Endothelial cell (in vitro differentiated cells): ENCODE data around the gene RBCK1. TPM values are rescaled to one million over a fixed set of nuclear protein-coding genes. Genes with fewer than 3 reads are reported as not detected.

Experiments
- DNase-seq: peaks from one replicate; pipeline ENCODE4 v3.0.0; 2021; ENCODE audit warnings: low spot score
- H3K27ac Mint-ChIP-seq: one replicate; pipeline ENCODE4 v1.8.0; 2021; ENCODE audit warnings: mixed read lengths, inconsistent platforms; ENCODE audit not compliant: unreplicated experiment
- H3K27me3 Mint-ChIP-seq: one replicate; pipeline ENCODE4 v1.8.0; 2021; ENCODE audit warnings: mild to moderate bottlenecking, moderate library complexity, mixed read lengths, inconsistent platforms; ENCODE audit not compliant: unreplicated experiment
- H3K36me3 Mint-ChIP-seq: one replicate; pipeline ENCODE4 v1.8.0; 2021; ENCODE audit warnings: mild to moderate bottlenecking, low read depth, mixed read lengths, inconsistent platforms; ENCODE audit not compliant: unreplicated experiment
- H3K4me1 Mint-ChIP-seq: one replicate; pipeline ENCODE4 v1.8.0; 2021; ENCODE audit warnings: mild to moderate bottlenecking, mixed read lengths, inconsistent platforms; ENCODE audit not compliant: unreplicated experiment
- H3K4me3 Mint-ChIP-seq: one replicate; pipeline ENCODE4 v1.8.0; 2021; ENCODE audit warnings: mild to moderate bottlenecking, mixed read lengths, inconsistent platforms; ENCODE audit not compliant: unreplicated experiment
- H3K9me3 Mint-ChIP-seq: one replicate; pipeline ENCODE4 v1.8.0; 2021; ENCODE audit warnings: mixed read lengths, inconsistent platforms; ENCODE audit not compliant: unreplicated experiment
- CTCF ChIP-seq: fragments of 200-600 bp; sonication (generic); IDR thresholded peaks from one replicate; pipeline ENCODE4 v1.5.0; 2021; ENCODE audit warnings: antibody characterized with exemption; ENCODE audit not compliant: unreplicated experiment
- total RNA-seq: library from RNA; stranded (reverse); fragmentation: NEBNext Ultra II Directional; extraction: Animal tissue kit (Norgen Biotek cat#: 25700); gene quantifications from one replicate; pipeline ENCODE4 v1.2.1, GENCODE V29; 2021; ENCODE audit not compliant: unreplicated experiment

The RBCK1 gene
- total RNA-seq, 1 donor from 2014 or later = 68.8 TPM

- TF ChIP-seq CTCF = no peak
- H3K4me1 Mint-ChIP-seq = peaks cover 17% of the 10 kb centered on the region
- no peak for DNase-seq
- H3K36me3 Mint-ChIP-seq = peaks cover 58% of the 10 kb centered on the region
- H3K27me3 Mint-ChIP-seq = peaks cover 10% of the 10 kb centered on the region
- no peaks in the 10 kb centered on the region for H3K9me3 Mint-ChIP-seq
- no peak overlapping the region for H3K4me3 Mint-ChIP-seq
- no peak overlapping the region for H3K27ac Mint-ChIP-seq
These were observed 30.7 kb downstream of the RBCK1 start for GRCh38 chr20:438571-439469.

GRCh38 chr20:440148-440547, 32.0 kb downstream of the RBCK1 start:
- TF ChIP-seq CTCF = no peak
- H3K9me3 Mint-ChIP-seq = no peaks in the 10 kb centered on the region
- peaks cover 67% of the 10 kb centered on the region for H3K36me3 Mint-ChIP-seq
- DNase-seq = no peak
- H3K27ac Mint-ChIP-seq = no peak overlapping the region
- H3K27me3 Mint-ChIP-seq = peaks cover 5% of the 10 kb centered on the region
- H3K4me3 Mint-ChIP-seq = no peak overlapping the region
- peaks cover 17% of the 10 kb centered on the region for H3K4me1 Mint-ChIP-seq

GRCh38 chr20:440636-441035, 32.5 kb downstream of the RBCK1 start:
- peaks cover 3% of the 10 kb centered on the region for H3K27me3 Mint-ChIP-seq
- no peak overlapping the region for H3K4me3 Mint-ChIP-seq
- no peak for DNase-seq
- peaks cover 17% of the 10 kb centered on the region for H3K4me1 Mint-ChIP-seq
- no peak for TF ChIP-seq CTCF
- H3K9me3 Mint-ChIP-seq = no peaks in the 10 kb centered on the region
- H3K36me3 Mint-ChIP-seq = peaks cover 64% of the 10 kb centered on the region
- H3K27ac Mint-ChIP-seq = no peak overlapping the region

GRCh38 chr20:443223-443775, 35.2 kb downstream of the RBCK1 start:
- H3K36me3 Mint-ChIP-seq = peaks cover 53% of the 10 kb centered on the region
- peaks cover 17% of the 10 kb centered on the region for H3K4me1 Mint-ChIP-seq
- H3K9me3 Mint-ChIP-seq = no peaks in the 10 kb centered on the region
- TF ChIP-seq CTCF = no peak
- peaks cover 1% of the 10 kb centered on the region for H3K27me3 Mint-ChIP-seq
- DNase-seq = no peak
- no peak overlapping the region for H3K27ac Mint-ChIP-seq
- peak overlapping the region; percentile 21 for H3K4me3 Mint-ChIP-seq

- Mint-ChIP-seq H3K27me3 (peaks cover 1% of the 10 kb centered on the region), H3K4me3 (peak overlapping the region; percentile 47), H3K36me3 (peaks cover 46% of the 10 kb centered on the region), H3K9me3 (no peaks in the 10 kb centered on the region), H3K4me1 (peaks cover 10% of the 10 kb centered on the region), H3K27ac (no peak overlapping the region)
- no peak for DNase-seq
- TF ChIP-seq CTCF = no peak
These were observed 36.0 kb downstream of the RBCK1 start for GRCh38 chr20:444117-444516.
